HAP-1 (cell line): ENCODE data around the gene MT1F.
"Not testable (repeated sequence)": the region's sequence is repeated elsewhere in the genome, so short reads cannot be mapped to it uniquely, and the experiment has no call there.

Experiments
- DNase-seq, 2 experiments: peaks; one replicate each; pipeline ENCODE4 v3.0.0-alpha.2; 2016 to 2020; ENCODE audit warnings: low spot score in 2 of 2
- H3K27me3 ChIP-seq: fragments of 250-450 bp; sonication (Bioruptor Pico); 2 replicates; pipeline ENCODE4 v1.5.1; 2020; ENCODE audit warnings: low read depth, mild to moderate bottlenecking, moderate library complexity
- H3K36me3 ChIP-seq: fragments of 250-450 bp; sonication (Bioruptor Pico); replicated peaks from 2 replicates; pipeline ENCODE4 v1.5.1; 2020; ENCODE audit warnings: mild to moderate bottlenecking
- H3K4me1 ChIP-seq: fragments of 250-450 bp; sonication (Bioruptor Pico); 2 replicates; pipeline ENCODE4 v1.5.1; 2020; ENCODE audit warnings: mild to moderate bottlenecking
- H3K4me3 ChIP-seq: fragments of 250-450 bp; sonication (Bioruptor Pico); 2 replicates; pipeline ENCODE4 v1.5.1; 2020; ENCODE audit warnings: mild to moderate bottlenecking, moderate library complexity
- H3K9me3 ChIP-seq: fragments of 250-450 bp; sonication (Bioruptor Pico); 2 replicates; pipeline ENCODE4 v1.5.1; 2020; ENCODE audit warnings: mild to moderate bottlenecking, moderate library complexity
- in situ Hi-C: fragments of 300-500 bp; cut with MboI; formaldehyde crosslinking; loops from 3 replicates; pipeline ENCODE4 v1.14.3; 2020; ENCODE audit warnings: low sequenced_read_pairs, inconsistent platforms, mixed read lengths

The MT1F gene

GRCh38 chr16:56667581-56668571, 10.1 kb downstream of the MT1F start, which contains the start of gene MT1G:
Gene MT1G, minus strand, starts transcription at chr16:56668065. Its CDS starts 72 bp downstream, at chr16:56667993.
- DNase-seq: no peak
- Histone ChIP-seq H3K27me3 (no peaks in the 10 kb centered on the region), H3K9me3 (no peaks in the 10 kb centered on the region), H3K36me3 (no peaks in the 10 kb centered on the region), H3K4me1 (no peaks in the 10 kb centered on the region), H3K4me3 (no peak within 1 kb of the TSS)
- in situ Hi-C loops: no loop called here

DNA sequence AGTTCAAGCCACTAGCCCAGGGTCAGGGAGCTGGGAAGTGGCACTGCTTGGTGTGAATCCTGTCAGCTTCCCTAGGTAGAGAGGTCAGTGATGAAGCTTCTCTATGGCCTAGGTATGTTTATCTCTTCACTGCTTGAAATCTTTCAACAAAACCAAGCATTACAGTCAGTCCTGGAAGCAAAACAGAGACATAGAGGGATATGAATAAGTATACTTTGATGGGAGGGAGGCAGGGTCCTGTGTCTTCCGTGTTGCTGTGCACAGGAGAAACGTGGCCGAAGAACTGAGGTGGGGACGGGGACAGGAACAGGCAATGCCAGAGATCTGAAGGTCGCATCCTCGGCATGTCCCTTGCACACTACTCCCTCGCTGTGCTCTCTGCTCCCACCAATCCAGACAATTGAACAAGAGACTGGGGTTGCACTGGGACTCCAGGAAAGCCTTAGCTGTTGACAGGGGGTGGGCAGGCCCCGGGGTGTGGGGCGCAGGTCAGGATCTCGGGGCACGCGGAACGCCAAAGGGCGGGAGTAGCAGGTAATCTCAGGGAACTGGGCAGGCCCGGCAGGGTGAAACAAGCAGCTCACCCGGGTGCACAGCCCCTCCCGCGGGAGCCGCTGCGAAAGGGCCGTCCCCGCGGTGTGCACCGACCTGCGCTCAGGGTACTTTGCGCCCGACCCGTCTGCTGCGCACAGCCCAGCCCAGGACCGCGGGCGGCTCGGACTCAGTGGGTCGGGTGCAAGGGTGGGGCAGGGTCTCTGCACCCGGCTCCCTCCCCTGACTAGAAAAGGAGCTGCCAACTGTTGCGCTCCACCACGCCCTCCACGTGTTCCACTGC, 11.5 kb downstream of the MT1F start, which contains the start of gene MT1H:
Gene MT1H, plus strand, starts transcription at position 810 of the 835 bp plus-strand sequence. CDS start 71 bp downstream, outside the sequence.
- in situ Hi-C loops: no loop called here
- Histone ChIP-seq H3K9me3 (no peaks in the 10 kb centered on the region), H3K4me3 (no peak within 1 kb of the TSS), H3K36me3 (no peaks in the 10 kb centered on the region), H3K4me1 (no peaks in the 10 kb centered on the region), H3K27me3 (no peaks in the 10 kb centered on the region)
- no peak for DNase-seq

DNA sequence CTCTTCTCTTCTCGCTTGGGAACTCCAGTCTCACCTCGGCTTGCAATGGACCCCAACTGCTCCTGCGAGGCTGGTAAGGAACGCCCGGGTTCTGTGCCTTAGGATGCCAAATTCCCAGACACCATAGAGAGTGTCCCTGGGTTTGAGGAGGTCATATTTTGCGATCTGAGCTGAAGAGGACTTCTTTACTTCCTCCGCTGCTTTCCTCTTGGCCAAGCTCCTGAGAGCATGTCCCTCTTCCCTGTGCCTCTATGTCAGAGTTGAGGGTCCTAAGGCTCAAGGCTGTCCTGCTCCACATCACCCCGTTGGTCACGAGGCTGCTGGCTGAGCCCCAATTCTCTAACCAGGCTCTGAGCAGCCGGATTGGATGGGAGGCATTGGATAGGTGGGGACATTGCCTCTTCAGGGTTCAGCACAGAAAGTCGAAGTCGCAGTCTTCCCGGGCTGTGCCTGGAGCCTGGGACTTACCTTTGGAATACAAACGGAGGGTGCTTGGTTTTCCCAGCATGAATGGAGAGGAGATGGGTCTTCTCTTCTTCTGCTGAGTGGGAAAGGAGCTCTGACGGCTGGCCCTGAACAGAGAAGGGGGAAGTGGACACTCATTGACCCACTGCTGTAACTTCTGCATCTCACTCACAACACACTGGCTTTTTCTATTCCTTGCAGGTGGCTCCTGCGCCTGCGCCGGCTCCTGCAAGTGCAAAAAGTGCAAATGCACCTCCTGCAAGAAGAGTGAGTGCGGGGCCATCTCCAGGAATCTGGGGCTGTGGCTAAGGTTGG, 12.3 kb downstream of the MT1F start:
- Histone ChIP-seq H3K9me3 (no peaks in the 10 kb centered on the region), H3K36me3 (no peaks in the 10 kb centered on the region), H3K4me3 (no peak overlapping the region), H3K4me1 (no peaks in the 10 kb centered on the region; the same call in 1 of the 2 replicates), H3K27me3 (no peaks in the 10 kb centered on the region)
- DNase-seq: no peak
- in situ Hi-C loops: no loop called here

DNA sequence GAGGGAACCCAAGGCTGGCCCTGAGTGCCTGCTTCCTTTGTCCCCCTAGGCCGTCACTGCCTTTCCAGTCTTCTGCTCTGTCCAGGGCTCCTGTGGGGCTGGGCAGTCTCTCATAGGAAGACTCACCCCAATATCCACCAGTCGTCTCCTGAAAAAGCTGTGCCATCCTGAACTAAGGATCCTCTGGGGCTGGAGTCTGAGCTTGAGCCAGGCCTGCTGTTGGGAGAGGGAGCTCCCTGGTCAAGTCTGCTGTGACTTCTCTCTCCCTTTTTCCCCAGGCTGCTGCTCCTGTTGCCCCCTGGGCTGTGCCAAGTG, 12.8 kb downstream of the MT1F start:
- Histone ChIP-seq H3K4me3 (no peak overlapping the region), H3K27me3 (no peaks in the 10 kb centered on the region), H3K36me3 (no peaks in the 10 kb centered on the region), H3K9me3 (no peaks in the 10 kb centered on the region), H3K4me1 (no peaks in the 10 kb centered on the region; the same call in 1 of the 2 replicates)
- DNase-seq: no peak
- in situ Hi-C loops: no loop called here

DNA sequence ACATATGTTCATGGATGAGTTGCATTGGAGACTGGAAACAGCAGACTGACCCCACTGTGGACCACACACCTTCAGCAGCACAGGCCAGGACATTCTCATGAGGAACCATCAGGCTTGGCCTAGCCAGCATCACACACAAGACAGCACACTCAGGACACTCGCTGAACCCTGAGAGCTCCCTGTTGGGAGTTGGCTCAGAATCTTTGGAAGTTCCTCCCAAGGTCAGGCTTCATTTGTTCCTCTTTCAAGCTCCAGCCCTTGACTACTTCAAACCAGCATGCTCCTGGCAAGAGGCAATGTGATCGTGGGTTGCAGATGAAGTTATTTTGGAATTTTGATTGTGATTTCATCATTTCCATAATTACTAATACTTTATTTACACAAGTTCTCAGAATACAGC, 13.9 kb downstream of the MT1F start:
- H3K4me3 ChIP-seq, H3K27me3 ChIP-seq, H3K9me3 ChIP-seq, in situ Hi-C loops, H3K36me3 ChIP-seq, H3K4me1 ChIP-seq, DNase-seq: not testable (repeated sequence)

DNA sequence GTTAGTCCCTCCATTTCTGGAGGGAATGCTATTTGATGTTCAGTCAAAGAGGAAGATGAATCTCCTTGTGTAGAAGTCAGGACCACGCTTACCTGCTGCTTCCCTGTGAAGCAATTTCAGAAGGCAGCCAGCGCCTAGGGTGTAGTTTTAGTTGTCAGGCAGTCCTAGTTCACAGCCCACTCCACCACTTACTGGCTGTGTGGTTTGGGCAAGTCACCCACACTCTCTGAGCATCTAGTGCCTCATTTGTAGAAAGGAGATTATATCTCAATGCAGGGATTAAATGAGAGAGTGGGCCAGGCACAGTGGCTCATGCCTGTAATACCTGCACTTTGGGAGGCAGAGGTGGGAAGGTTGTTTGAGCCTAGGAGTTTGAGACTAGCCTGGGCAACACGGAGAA, 14.4 kb downstream of the MT1F start:
- H3K36me3 ChIP-seq, H3K9me3 ChIP-seq, DNase-seq, in situ Hi-C loops, H3K4me1 ChIP-seq, H3K4me3 ChIP-seq, H3K27me3 ChIP-seq: not testable (repeated sequence)

GRCh38 chr16:56672761-56673536, 15.2 kb downstream of the MT1F start:
- DNase-seq: no peak
- H3K27me3 ChIP-seq: no peaks in the 10 kb centered on the region
- H3K9me3 ChIP-seq: no peaks in the 10 kb centered on the region
- in situ Hi-C loops: no loop called here
- H3K36me3 ChIP-seq: no peaks in the 10 kb centered on the region
- H3K4me3 ChIP-seq: no peak overlapping the region
- no peaks in the 10 kb centered on the region; the same call in 1 of the 2 replicates for H3K4me1 ChIP-seq

GRCh38 chr16:56673921-56674320, 16.2 kb downstream of the MT1F start:
- Histone ChIP-seq H3K9me3 (no peaks in the 10 kb centered on the region), H3K27me3 (no peaks in the 10 kb centered on the region), H3K4me1 (no peaks in the 10 kb centered on the region; the same call in 1 of the 2 replicates), H3K36me3 (no peaks in the 10 kb centered on the region), H3K4me3 (no peak overlapping the region)
- in situ Hi-C loops: no loop called here
- peak; percentile 18 to 53 for DNase-seq

GRCh38 chr16:56674570-56674969, 16.8 kb downstream of the MT1F start:
- H3K4me3 ChIP-seq, H3K4me1 ChIP-seq, H3K36me3 ChIP-seq, H3K27me3 ChIP-seq, H3K9me3 ChIP-seq, in situ Hi-C loops: not testable (repeated sequence)
- DNase-seq: peak in 1 of 2 experiments; percentile 45

DNA sequence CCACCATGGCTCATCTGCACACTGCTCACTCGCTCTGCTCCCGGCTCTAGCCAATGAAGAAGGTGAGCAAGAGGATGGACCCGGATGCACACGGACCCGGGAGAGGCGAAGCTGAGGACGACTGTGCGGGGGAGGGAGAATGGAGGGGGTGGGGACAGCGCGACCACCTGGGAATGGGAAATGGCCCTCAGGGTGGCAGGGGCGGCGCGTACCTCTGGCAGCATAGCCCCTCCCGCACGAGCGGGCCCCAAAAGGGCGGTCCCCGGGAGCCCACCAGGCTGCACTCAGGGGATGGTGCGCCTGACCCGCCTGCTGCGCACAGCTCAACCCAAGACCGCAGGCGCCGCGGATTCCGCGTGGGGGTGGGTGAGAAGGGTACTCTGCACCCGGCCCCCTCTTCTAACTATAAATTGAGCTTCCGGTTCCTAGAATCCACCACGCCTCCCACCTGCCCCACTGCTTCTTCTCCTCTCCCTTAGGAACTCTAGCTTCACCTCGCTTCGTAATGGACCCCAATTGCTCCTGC, 18.0 kb downstream of the MT1F start:
- no peak for DNase-seq
- H3K27me3 ChIP-seq: no peaks in the 10 kb centered on the region

DNA sequence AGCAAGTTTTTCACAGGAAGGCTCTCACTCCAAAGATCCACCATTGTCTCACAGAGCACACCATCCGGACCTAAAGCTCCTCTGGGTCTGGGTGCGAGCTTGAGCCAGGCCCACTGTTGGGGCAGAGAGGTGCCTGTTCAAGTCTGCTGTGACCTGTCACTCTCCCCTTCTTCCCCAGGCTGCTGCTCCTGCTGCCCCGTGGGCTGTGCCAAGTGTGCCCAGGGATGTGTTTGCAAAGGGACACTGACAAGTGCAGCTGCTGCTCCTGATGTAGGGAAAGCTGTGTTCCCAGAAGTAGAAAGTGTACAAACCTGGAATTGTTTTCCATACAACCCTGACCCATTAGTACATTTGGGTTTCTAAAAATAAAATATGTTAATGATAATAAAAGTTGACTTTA, 19.7 kb downstream of the MT1F start:
- Histone ChIP-seq H3K4me3 (no peak overlapping the region), H3K27me3 (no peaks in the 10 kb centered on the region), H3K4me1 (peaks cover 4% of the 10 kb centered on the region), H3K9me3 (no peaks in the 10 kb centered on the region), H3K36me3 (no peaks in the 10 kb centered on the region)
- no peak for DNase-seq
- in situ Hi-C loops: no loop called here

More for the DNA sequence above, 18.0 kb downstream of the MT1F start:
- H3K4me1 ChIP-seq: no peaks in the 10 kb centered on the region; the same call in 1 of the 2 replicates
- no peaks in the 10 kb centered on the region for H3K36me3 ChIP-seq
- H3K4me3 ChIP-seq: no peak overlapping the region
- in situ Hi-C loops: no loop called here
- no peaks in the 10 kb centered on the region for H3K9me3 ChIP-seq

- Histone ChIP-seq H3K36me3 (no peaks in the 10 kb centered on the region; the same call in 1 of the 2 replicates), H3K4me3 (no peak overlapping the region), H3K9me3 (no peaks in the 10 kb centered on the region), H3K27me3 (no peaks in the 10 kb centered on the region), H3K4me1 (peaks cover 4% of the 10 kb centered on the region)
- in situ Hi-C loops: no loop called here
- no peak for DNase-seq
Observed at GRCh38 chr16:56679078-56679730, 21.4 kb downstream of the MT1F start.
